Loucy (cell line): Measurements from ENCODE around the gene ADAT1.
"Not testable (repeated sequence)": the region's sequence is repeated elsewhere in the genome, so short reads cannot be mapped to it uniquely, and the experiment has no call there.

Source experiments
- H2AFZ ChIP-seq: fragments of 200-600 bp; sonication (generic); 2 replicates; pipeline ENCODE4 v1.6.0; 2016; ENCODE audit warnings: antibody characterized with exemption, mild to moderate bottlenecking, low read length, moderate library complexity
- H3F3A ChIP-seq: fragments of 200-600 bp; 2 replicates; pipeline ENCODE4 v1.6.0; 2016; ENCODE audit warnings: antibody characterized with exemption, low read depth, mild to moderate bottlenecking
- H3K27me3 ChIP-seq: fragments of 200-600 bp; sonication (generic); 2 replicates; pipeline ENCODE4 v1.6.1; 2014; ENCODE audit warnings: low read length, mild to moderate bottlenecking; ENCODE audit not compliant: insufficient read depth, poor library complexity, severe bottlenecking
- H3K36me3 ChIP-seq: fragments of 200-600 bp; sonication (generic); 2 replicates; pipeline ENCODE4 v1.6.1; 2016; ENCODE audit warnings: low read length; ENCODE audit not compliant: insufficient read depth
- H3K4me1 ChIP-seq: fragments of 200-600 bp; sonication (generic); 2 replicates; pipeline ENCODE4 v1.5.1; 2014; ENCODE audit warnings: low read length, mild to moderate bottlenecking; ENCODE audit not compliant: insufficient read depth, poor library complexity, severe bottlenecking
- H3K4me2 ChIP-seq: fragments of 200-600 bp; sonication (generic); 2 replicates; pipeline ENCODE4 v1.6.0; 2014; ENCODE audit warnings: antibody characterized with exemption, low read length, low read depth, mild to moderate bottlenecking; ENCODE audit not compliant: poor library complexity, severe bottlenecking
- H3K4me3 ChIP-seq: fragments of 200-600 bp; sonication (generic); 2 replicates; pipeline ENCODE4 v1.5.1; 2014; ENCODE audit warnings: low read length, mild to moderate bottlenecking, mixed read lengths; ENCODE audit not compliant: poor library complexity, severe bottlenecking
- H3K79me2 ChIP-seq: fragments of 200-600 bp; sonication (generic); 2 replicates; pipeline ENCODE4 v1.6.1; 2014; ENCODE audit warnings: low read length; ENCODE audit not compliant: insufficient read depth
- H3K9ac ChIP-seq: fragments of 200-600 bp; sonication (generic); 2 replicates; pipeline ENCODE4 v1.6.0; 2014; ENCODE audit warnings: mild to moderate bottlenecking, low read depth, low read length, moderate library complexity; ENCODE audit not compliant: poor library complexity, severe bottlenecking
- H3K9me2 ChIP-seq: fragments of 200-600 bp; sonication (generic); replicated peaks from 2 replicates; pipeline ENCODE4 v1.6.1; 2016; ENCODE audit warnings: low read depth, low read length, mixed read lengths
- H3K9me3 ChIP-seq: fragments of 200-600 bp; sonication (generic); 2 replicates; pipeline ENCODE4 v1.6.1; 2014; ENCODE audit warnings: mild to moderate bottlenecking, antibody characterized with exemption, low read length, low read depth; ENCODE audit not compliant: insufficient read depth
- H4K20me1 ChIP-seq: fragments of 200-600 bp; sonication (generic); 2 replicates; pipeline ENCODE4 v1.6.0; 2014; ENCODE audit warnings: antibody characterized with exemption, low read length, mild to moderate bottlenecking; ENCODE audit not compliant: insufficient read depth, poor library complexity, severe bottlenecking
- CTCF ChIP-seq: fragments of 200-600 bp; sonication (generic); conservative IDR thresholded peaks from 2 replicates; pipeline ENCODE4 v1.5.1; 2014; ENCODE audit warnings: mild to moderate bottlenecking, antibody characterized with exemption, low read length
- EZH2phosphoT487 ChIP-seq: fragments of 200-600 bp; IDR thresholded peaks from 2 replicates; pipeline ENCODE4 v1.6.1; 2018; ENCODE audit warnings: antibody characterized with exemption, mild to moderate bottlenecking, moderate library complexity, borderline replicate concordance

Gene ADAT1

GRCh38 chr16:75593825-75594820 lies 29.0 kb downstream of the ADAT1 start:
- no peaks in the 10 kb centered on the region for H3K9me3 ChIP-seq
- H3K36me3 ChIP-seq: peaks cover 7% of the 10 kb centered on the region; the same call in 1 of the 2 replicates
- no peaks in the 10 kb centered on the region for H3K9me2 ChIP-seq
- peaks cover 14% of the 10 kb centered on the region for H3K4me1 ChIP-seq
- peak overlapping the region; percentile 27 for H3K4me3 ChIP-seq
- no peaks in the 10 kb centered on the region for H3K79me2 ChIP-seq
- no peaks in the 10 kb centered on the region for H3K27me3 ChIP-seq
- H3K4me2 ChIP-seq: peak overlapping the region; percentile 57
- no peak overlapping the region for H3K9ac ChIP-seq
- H3F3A ChIP-seq: 0 out of 2 replicates have a peak, but pooled peaks cover 3% of the 10 kb centered on the region
- TF ChIP-seq CTCF (no peak), EZH2phosphoT487 (no peak)
- no peaks in the 10 kb centered on the region for H4K20me1 ChIP-seq
- H2AFZ ChIP-seq: no peak overlapping the region

GRCh38 chr16:75593308-75593707 lies 29.8 kb downstream of the ADAT1 start:
- Histone ChIP-seq H3K4me2 (no peak overlapping the region), H4K20me1 (no peaks in the 10 kb centered on the region), H3K9me2 (no peaks in the 10 kb centered on the region), H3K9ac (no peak overlapping the region), H2AFZ (no peak overlapping the region), H3K27me3 (no peaks in the 10 kb centered on the region), H3F3A (0 out of 2 replicates have a peak, but pooled peaks cover 3% of the 10 kb centered on the region), H3K9me3 (no peaks in the 10 kb centered on the region), H3K36me3 (peaks cover 7% of the 10 kb centered on the region; the same call in 1 of the 2 replicates), H3K4me3 (no peak overlapping the region), H3K4me1 (peaks cover 14% of the 10 kb centered on the region), H3K79me2 (no peaks in the 10 kb centered on the region)
- no peak for TF ChIP-seq CTCF
- no peak for TF ChIP-seq EZH2phosphoT487

GRCh38 chr16:75591927-75592326 lies 31.2 kb downstream of the ADAT1 start:
- not testable (repeated sequence) for H2AFZ ChIP-seq, H3K27me3 ChIP-seq, H3K4me2 ChIP-seq, H3K9me3 ChIP-seq, H3K79me2 ChIP-seq, H3K36me3 ChIP-seq, H3K9ac ChIP-seq, H3K9me2 ChIP-seq, H3K4me3 ChIP-seq, H3F3A ChIP-seq, H4K20me1 ChIP-seq
- peaks cover 14% of the 10 kb centered on the region for H3K4me1 ChIP-seq
